Mucosa of gallbladder (tissue), 1 donor: ENCODE data around the gene CAD. TPM values are rescaled to one million over a fixed set of nuclear protein-coding genes. Genes with fewer than 3 reads are reported as not detected.

Experiments
- DNase-seq: peaks from one replicate; pipeline ENCODE4 v3.0.0-alpha.2; 2020; ENCODE audit warnings: low spot score
- total RNA-seq: library from RNA; stranded (reverse); gene quantifications from one replicate; pipeline ENCODE4 v1.2.1, GENCODE V29; 2021
- donor health status: DM: no; HTN: no; CAD: no.

Gene CAD
- total RNA-seq, 1 donor from 2014 or later, result 26.7 TPM

DNA sequence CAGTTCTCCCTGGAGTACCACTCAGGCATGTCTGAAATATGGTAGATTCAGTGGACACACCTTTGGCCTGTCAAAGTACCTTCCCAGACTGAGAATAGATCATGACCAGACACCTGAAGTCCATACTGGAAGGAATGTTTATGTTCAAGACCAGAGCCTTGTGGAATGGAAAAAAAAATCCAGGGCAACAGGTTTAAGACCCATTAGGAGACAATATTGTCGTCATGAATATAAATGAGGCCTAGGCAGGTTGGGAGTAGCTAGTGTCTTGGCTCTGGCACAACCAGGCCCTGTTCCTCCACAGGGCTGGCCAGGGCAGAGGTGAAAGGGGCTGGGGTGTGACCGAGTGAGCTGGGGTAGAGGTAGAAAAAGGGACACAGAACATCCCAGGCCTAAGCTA lies 18.5 kb upstream of the CAD start:
- DNase-seq, result no peak

DNA sequence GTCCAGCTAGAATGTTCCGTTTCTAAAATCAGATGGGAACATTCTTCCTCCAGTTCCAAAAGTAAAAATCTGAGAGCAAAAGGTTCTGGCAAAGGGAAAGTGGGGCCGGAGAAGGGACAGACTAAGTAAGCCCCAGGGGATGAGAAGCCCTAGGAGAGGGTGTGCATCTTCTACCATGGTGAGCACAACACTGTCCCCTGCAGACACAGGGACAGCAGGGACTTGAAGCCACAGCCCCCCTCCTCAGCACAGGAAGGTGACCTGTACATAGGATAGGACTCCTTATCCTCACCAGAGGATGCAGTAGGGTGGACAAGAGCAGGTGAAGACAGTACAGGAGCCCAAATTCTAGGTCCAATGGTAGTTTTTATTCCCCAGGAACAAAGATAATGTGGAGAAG lies 17.9 kb upstream of the CAD start:
- no peak for DNase-seq

DNA sequence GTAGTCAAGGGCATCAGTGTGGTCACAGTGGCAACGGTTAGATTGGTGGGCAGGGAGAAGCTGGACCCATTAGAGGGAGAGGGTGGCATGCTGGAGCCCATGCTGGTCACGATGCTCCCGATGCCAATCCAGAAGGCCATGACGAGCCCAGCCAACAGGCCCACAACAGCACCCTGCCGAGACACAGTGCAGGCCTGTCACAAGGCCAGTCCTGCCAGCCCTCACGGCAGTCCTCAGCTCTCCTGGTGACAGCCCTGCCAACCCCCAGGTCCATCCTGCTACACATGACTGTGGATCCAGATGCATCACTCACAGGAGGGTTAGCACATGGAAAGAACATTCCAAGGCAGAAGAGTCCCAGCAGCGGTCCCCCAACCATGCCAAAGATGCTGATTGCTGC lies 15.5 kb upstream of the CAD start:
- no peak for DNase-seq

DNA sequence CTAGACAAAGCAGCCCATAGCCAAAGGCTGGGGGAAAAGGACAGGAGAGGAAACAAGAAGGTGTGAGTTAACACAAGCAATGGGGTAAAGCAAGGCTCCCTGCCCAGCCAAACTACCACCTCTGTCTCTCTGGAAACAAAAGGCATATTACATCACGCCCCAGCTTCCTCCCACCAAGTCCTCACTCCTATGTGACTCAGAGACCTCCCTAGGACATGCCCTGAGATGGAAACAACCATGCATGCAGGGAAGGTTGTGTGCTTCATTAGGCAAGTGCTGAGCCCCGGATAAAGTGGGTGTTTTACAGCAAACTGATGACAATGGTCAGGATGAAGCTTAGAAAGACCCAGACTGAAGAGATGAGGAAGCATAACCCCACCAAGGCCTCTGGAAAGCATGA lies 14.3 kb upstream of the CAD start:
- DNase-seq, result no peak

DNA sequence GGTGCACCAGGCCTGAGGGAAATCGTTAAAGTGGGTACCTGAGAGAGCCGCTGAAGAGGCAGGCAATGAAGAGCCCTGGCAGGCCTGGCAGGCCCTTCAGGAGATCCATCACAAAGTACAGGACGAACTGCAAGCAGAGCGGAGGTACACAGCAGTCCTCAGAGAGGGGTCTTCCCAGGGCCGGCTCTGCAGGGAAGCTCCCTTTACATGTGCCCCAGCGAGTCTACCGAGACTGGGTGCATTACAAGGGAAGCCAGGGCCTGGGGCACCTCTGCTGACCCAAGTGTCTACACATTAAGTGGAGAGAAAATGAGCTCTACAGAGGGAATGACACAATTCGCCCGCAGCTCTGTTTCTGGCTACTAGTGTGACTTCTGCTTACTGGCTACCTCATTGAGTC lies 13.4 kb upstream of the CAD start:
- no peak for DNase-seq

DNA sequence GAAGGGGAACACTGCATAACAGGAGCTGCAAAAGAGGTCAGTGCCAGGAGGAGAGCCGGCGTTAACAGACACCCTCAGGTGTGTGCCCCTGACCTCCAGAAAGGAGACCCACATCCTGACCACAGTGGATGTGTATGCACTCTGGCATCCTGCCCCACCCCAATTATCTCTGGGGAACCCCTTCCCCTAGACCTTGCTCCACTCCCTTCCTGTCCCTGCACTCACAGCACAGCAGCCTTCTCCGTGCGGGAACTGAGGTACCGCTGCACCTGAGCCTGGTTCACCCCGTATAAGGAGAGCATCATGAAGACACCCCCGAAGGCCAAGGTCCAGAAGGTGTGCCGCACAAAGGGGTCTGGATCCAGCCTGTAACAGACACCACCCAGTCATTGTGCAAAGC lies 12.6 kb upstream of the CAD start:
- DNase-seq, result no peak

DNA sequence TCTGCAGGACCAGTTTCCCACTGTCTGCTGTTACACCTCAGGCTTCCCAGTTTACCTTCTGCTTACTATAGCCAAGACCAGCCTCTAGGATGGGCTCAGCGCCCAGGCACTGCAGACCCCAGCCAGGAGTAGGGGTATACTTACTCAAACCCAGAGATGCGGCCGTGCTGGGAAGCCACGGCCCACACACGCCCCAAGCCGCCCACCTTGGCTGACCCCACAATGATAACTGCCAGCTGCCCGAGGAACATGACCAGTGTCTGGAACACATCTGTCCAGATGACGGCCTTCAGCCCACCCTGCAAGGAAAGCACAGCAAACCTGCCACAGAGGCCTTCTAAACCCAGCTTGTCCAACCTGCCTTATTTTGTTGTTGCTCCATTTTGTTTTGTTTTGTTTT lies 12.0 kb upstream of the CAD start:
- DNase-seq, result no peak

DNA sequence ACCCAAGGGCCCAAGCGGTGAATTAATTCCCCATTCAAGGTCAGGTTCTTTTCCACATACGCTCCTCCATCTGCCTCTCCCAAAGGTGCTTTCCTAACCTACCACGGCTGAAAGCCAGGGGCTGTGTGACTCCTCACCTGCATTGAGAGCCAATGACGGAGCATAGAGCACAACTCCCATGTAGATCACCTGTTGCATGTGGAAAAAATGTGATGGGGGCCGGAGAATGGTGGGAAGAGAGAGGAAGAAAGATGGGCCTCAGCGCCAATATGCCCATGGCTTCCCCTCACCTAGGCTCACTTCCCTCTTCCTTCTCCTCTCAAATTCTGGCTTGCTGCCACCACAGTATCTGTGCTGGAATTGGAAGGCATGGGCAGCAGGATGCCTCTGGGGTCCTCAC lies 10.8 kb upstream of the CAD start:
- no peak for DNase-seq

DNA sequence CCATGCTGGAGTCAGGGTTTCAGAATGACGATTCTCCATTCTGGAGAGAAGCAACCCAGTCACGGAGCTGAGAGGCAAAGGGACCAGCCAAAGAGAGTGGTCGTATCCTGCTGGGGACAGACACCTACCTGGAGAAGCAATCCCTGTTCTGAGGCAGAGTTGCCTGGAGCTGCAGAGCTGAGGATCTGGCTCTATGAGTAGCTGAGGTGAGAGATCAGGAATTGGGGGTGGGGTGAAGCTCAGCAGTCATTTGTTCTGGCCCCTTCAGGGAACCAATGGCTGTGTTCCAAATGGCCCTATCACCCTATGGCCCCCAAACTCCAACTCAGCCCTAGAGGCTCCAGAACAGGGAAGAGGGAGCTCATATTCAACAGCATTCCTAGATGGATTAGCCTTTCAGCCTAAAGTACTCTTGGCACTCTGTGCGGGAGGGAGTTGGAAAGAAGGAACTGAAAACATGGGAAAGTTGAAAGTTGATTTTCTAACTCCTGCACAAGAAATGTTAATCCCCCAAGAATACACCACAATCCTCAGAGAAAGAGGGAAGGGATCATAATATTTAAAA lies 8.6 kb upstream of the CAD start:
- DNase-seq, result no peak

DNA sequence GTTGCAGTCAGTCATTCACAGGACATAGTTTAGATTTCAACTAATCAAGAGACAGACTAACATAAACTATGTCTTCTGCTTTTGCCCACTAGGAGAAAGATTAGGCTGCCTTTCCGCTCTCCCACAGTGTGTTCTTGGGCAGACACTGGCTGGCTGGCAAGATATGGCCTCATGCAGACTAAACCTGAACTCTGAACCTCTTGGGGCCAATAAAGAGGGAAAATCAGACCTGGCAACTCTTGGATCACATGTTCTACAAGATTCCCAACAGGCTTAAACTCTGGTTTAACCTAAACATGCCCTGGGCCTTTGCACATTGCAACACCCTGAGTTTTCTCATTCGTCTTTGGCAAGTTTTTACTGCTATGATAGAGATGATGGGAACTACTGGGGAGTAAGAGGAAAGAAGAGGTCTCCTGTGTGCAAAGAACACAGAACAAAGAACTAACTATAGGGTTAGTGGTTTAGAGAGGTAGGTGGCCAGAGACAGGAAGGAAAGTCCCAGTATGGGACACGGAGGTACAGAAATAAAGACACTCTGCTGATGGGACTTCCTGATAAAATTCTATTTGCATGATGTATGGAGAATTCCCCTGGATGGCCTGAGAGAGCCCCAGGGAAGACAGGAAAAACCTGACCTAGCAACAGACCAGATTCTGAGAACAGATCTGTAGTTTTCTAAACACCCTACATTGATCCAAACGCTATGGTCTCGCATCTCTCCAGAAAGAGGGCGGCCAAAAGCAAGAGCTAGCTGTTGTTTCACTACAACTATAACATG lies 7.4 kb upstream of the CAD start:
- DNase-seq, result no peak

DNA sequence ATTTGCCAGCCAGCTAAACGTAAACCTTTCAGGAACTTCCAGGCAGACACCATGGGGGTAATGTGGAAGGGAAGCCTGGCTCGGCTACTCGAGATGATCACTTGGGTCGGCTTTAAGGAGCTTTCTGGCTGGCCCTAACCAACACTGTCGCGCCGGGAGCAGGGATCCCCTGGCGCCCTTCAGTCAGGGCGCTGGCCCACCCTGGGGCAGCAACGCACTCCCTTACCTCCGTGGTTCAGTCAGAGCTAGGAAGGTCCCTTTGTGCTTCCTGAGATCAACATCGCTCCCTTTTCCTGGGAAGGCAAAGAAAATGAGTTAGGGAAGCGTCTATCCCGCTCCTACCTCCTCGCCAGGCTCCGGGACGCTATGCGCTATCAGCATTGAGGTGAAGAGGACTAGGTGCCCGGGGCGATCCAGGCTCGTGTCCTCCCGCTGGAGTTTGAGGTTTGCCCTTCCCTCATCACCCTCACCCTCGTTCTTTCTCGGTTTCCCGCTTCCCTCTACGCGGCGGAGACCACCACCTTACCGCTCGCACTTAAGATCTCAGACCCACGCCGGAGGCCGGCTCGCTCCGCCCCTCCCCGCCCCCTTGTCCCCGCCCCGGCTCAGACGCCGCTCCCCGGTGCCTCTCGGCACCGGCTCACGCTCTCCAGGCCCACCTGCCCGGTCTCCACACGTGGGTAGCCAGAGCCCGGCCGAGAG lies 5.8 kb upstream of the CAD start:
- DNase-seq, result no peak

DNA sequence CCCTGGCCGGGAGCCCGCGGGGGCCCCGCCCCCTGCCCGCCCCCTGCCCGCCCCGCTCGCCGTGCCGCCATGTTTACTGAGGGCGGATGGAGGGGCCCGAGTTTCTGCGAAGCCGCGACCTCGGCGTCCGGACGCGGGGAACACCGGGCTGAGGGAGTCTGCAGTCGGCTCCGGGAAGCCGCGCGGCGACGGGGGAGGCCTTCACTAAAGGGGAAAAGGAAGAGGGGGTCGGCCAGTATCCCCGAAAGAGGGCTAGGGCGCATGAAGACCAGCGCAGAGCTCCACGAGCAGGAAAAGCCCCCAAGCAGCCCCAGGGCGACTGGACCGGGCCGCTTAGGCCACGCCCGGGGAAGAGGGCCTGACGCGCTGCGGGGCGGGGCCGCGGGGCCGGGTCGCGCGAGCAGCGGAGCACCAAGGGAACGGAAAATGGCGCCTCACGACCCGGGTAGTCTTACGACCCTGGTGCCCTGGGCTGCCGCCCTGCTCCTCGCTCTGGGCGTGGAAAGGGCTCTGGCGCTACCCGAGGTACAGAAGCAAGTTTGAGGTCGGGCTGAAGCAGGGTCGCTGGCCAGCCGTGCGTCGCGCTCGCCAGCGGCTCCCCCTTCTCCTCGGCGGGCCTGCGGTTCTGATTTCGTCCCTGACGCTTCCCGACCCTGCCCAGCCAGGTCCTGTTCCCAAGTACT lies 5.1 kb upstream of the CAD start, which contains the start of the genes ATRAID and SLC5A6:
Gene ATRAID (plus strand): TSS at position 99 of the 683 bp plus-strand sequence. CDS start 328 bp downstream, at position 427.
Gene SLC5A6 (minus strand): TSS at position 326 of the 683 bp plus-strand sequence. CDS start 4,618 bp downstream, outside the sequence.
- DNase-seq, result peak; percentile 89

DNA sequence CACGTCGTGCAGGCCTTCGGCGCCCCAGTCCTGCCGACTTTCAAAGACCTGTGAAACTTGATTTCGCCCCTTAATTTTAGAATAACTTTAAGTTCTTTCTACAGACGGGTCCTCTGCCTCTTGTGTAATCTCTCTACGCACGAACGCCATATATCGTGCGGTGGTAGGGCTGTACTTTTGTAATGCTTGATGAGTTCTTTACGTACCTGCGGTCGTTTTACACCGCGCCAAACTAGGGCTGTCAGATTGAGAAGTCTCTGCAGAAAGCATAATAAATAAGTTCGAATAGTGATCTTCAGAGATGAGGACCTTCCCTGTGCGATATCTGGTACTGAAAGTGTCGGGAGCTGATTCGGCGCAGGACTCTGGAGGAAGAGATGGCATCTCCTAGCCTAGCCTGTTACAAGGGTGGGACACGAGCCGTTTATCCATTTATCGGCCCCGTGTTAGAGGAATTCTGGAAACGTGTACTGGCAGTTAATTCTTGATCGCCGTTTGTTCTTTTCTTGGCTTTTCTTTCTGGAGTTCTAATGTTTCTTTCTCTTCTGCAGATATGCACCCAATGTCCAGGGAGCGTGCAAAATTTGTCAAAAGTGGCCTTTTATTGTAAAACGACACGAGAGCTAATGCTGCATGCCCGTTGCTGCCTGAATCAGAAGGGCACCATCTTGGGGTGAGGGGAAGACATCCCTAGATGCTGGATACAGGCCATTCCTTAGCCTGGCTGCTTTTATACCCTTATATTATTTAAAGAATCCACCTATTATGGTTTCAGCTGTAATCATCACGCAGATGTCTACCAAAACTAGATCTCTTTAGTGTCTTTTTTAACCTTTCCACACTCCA lies 4.3 kb upstream of the CAD start:
- peak; percentile 23 for DNase-seq

DNA sequence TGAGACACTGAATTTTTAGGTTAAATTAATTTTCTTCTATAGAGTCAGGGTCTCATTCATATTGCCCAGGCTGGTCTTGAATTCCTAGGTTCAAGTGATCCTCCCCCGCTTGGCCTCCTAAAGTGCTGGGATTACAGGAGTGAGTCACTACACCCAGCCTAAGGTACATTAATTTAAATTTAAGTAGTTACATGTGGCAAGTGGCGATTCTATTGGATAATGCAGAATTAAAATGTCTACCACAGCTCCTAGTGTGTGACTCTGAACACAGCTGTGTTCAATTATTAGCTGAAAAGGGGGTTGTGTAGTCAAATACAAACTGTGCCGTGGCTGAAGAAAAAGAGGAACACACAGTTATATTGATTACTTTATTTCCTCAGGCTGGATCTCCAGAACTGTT lies 2.2 kb upstream of the CAD start:
- no peak for DNase-seq

DNA sequence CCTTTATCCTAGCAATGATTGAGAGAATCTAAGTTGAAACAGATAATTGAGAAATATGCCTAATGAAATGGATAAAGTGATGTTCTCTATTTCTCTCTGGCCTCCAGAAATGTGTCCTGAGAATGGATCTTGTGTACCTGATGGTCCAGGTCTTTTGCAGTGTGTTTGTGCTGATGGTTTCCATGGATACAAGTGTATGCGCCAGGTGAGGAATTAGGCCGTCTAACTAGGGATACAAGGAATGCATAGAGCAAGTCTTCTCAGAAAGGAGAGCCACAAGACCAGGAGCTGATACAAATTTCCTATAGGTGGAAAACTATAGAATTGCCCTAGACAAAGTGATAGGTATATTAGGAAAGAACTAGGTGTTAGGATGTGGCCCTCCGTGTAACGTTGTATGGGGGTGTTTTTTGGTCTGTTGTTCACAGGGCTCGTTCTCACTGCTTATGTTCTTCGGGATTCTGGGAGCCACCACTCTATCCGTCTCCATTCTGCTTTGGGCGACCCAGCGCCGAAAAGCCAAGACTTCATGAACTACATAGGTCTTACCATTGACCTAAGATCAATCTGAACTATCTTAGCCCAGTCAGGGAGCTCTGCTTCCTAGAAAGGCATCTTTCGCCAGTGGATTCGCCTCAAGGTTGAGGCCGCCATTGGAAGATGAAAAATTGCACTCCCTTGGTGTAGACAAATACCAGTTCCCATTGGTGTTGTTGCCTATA lies 592 bp upstream of the CAD start:
- no peak for DNase-seq

DNA sequence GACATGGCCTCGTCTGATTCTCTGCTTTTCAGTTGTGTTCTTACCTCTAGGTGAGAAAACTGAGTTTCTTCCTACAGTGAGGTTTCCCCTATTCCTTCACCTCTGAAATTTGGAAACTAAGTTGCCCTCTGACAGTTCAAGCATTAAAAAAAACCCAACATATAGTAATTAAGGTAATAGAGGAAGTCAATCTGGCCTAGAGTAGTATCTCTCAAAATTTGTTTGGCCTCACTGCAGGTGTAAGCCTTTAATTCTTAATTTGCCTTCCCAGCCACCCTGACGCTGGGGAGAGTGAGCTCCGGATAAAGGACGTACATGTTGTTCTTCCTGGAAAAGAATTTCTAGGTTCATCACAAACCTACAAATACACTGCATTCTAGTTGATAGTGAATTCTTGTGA lies 1.4 kb downstream of the CAD start:
- DNase-seq, result no peak

DNA sequence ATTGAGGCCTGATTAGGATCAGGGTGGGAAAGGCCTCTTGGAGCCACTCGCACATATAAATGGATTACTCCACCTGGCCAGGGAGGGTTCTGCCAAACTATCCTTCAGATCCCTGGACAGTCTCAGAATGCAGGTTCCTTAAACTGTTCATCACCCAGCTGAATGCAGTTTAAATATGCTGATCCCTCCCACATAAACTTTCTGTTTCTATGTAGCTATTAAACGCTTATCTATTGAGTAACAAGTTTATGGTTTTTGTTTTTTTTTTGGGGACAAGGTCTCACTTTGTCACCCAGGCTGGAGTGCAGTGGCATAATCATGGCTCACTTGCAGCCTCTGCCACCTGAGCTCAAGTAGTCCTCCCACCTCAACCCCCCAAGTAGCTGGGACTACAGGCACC lies 1.9 kb downstream of the CAD start:
- DNase-seq, result no peak

DNA sequence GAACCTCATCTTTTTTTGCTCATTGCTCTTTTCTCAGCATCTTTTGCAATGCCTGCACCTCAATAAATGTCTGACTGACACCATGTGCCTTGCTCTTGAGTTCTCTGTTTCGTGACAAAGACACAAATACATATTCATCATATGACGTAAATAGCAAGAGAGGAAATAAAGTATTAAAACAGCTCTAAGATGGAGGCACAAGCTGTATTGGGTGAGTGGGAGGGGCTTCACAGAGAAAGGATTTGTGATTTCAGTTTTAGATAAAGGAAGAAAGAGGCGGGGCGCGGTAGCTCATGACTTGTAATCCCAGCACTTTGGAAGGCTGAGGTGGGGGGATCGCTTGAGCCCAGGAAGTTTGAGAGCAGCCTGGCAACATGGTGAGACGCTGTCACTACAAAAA lies 2.9 kb downstream of the CAD start:
- no peak for DNase-seq

DNA sequence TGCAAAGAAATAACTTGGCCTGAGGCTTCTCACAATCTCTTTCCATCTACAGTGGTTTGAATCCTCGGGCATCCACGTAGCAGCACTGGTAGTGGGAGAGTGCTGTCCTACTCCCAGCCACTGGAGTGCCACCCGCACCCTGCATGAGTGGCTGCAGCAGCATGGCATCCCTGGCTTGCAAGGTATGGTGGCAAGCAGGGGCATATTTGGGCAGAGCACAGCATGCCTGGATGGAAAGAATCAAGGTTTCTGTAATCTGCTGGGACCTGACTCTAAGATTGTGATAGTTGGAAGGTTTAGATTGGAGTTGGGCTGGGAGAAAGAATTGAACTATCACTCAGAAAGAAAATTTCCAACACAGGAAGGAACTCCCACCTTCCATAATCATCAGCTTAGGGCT lies 4.0 kb downstream of the CAD start:
- DNase-seq, result no peak

DNA sequence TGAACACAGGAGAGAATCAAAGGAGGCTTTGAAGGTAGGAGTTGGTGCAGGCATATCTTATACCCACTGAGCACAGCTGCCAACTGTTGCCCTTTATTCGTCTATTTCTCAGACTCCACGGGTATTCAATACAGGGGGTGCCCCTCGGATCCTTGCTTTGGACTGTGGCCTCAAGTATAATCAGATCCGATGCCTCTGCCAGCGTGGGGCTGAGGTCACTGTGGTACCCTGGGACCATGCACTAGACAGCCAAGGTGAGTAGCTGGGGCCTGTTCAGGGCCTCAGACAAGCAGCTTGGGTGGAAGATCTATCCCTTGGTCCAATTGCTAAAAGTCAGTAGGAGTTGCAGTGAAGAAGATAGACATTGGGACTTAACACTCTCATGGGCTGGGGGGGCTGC lies 5.2 kb downstream of the CAD start:
- DNase-seq, result no peak

DNA sequence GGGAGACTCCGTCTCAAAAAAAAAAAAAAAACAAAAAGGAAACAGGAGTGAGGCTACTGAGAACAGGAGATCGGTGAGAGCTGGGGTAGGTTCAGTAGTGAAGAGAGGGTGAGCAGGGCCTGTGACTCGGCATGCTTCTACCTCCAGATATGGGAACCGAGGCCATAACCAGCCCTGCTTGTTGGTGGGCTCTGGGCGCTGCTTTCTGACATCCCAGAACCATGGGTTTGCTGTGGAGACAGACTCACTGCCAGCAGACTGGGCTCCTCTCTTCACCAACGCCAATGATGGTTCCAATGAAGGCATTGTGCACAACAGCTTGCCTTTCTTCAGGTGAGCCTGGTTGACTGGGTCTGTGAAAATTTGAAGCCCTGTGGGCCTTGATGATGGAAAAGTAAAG lies 6.2 kb downstream of the CAD start:
- no peak for DNase-seq
